Neural cell (in vitro differentiated cells): Measurements from ENCODE around the gene COBLL1.

Source experiments
- TAF1 ChIP-seq: IDR thresholded peaks from 2 replicates; pipeline ENCODE4 v1.6.1; 2012; ENCODE audit warnings: low read depth
- TF ChIP-seq, protein P1 (sequence below): fragments of 450-650 bp; IDR thresholded peaks from 2 replicates; pipeline ENCODE4 v1.5.1; 2014; ENCODE audit warnings: antibody characterized with exemption, mild to moderate bottlenecking, moderate library complexity; ENCODE audit not compliant: poor library complexity, severe bottlenecking

DNA sequence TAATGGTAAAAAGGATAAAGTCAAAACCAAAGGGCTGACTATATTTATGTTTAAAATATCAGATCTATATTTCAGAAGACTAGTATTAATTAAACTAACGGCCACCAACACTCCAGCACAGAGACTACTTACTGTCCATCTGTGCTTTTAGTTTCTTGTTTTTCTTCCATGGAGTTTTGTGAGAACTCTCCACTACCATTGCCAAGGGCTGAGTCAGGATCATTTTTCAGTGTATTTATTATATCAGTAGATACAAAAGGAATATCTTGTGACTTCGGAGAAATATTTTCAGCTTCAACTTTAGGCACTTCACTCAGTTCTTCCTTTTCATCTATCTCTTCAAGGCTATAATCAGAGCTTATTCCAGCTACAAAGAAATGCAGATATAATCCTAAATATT lies 141.2 kb downstream of the COBLL1 start:
- TF ChIP-seq, protein P1, sequence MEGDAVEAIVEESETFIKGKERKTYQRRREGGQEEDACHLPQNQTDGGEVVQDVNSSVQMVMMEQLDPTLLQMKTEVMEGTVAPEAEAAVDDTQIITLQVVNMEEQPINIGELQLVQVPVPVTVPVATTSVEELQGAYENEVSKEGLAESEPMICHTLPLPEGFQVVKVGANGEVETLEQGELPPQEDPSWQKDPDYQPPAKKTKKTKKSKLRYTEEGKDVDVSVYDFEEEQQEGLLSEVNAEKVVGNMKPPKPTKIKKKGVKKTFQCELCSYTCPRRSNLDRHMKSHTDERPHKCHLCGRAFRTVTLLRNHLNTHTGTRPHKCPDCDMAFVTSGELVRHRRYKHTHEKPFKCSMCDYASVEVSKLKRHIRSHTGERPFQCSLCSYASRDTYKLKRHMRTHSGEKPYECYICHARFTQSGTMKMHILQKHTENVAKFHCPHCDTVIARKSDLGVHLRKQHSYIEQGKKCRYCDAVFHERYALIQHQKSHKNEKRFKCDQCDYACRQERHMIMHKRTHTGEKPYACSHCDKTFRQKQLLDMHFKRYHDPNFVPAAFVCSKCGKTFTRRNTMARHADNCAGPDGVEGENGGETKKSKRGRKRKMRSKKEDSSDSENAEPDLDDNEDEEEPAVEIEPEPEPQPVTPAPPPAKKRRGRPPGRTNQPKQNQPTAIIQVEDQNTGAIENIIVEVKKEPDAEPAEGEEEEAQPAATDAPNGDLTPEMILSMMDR = no peak
- TF ChIP-seq TAF1 = no peak
